NT2/D1 (cell line): ENCODE results near the gene MACF1.

Experiments used
- YY1 ChIP-seq: IDR thresholded peaks from 2 replicates; pipeline ENCODE4 v1.6.1; 2011; ENCODE audit not compliant: insufficient read length, insufficient read depth
- ZNF274 ChIP-seq: IDR thresholded peaks from 2 replicates; pipeline ENCODE4 v1.6.1; 2011; ENCODE audit warnings: mild to moderate bottlenecking, low read depth, low read length

DNA sequence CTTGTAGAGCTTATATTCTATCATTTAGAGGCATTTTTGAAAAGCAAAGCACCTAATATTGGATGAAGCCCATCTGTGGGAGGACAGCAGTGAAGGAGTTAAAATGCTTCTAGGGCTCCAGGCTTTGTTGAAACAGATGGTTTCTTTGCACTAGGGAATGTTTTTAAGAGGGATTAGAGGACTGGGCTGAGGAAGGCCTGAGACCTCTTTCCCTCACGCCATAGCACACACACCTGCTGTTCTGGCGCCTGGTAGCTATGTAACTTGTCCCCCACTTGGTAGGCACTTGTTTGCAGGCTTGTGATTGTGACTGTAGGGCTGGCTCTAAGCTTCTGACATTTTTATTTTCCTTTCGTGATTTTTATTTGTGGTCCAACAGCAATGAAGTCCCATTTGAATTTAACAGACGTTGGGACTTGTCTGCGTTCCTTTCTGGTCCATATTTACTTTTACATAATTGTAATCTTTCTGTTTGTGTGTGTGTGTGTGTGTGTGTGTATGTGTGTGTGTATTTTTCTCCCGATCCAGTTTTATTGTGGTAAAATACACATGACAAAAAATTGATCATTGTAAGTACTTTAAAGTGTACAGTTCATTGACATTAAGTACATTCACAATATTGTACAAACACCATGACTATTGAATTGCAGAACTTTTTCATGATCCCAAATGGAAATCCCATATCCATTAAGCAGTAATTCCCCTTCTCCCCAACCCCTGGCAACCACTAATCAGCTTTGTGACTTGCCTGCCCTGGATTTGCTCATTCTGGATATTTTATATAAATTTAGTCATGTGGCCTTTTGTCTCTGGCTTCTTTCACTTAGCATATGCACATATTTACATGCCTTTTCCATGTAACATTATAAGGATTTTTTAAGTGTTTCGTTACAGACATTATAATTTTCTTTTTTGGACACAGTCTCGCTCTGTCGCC lies 33.5 kb upstream of the MACF1 start:
- TF ChIP-seq ZNF274 (no peak), YY1 (no peak)
